ENCODE measurements around the gene SNAPC2.

- TF ChIP-seq ELF4 (IDR thresholded peaks at IDR 0.05): no peak
- TF ChIP-seq SP1 (IDR thresholded peaks at IDR 0.05): no peak
- TF ChIP-seq CTBP1 (IDR thresholded peaks at IDR 0.05; ENCODE audit: borderline replicate concordance): no peak
- TF ChIP-seq FOXA1 (IDR thresholded peaks at IDR 0.05): no peak
- TF ChIP-seq FOXK2 (IDR thresholded peaks at IDR 0.05): no peak
- no peak for TF ChIP-seq SUZ12 (IDR thresholded peaks at IDR 0.05)
- TF ChIP-seq PKNOX1 (IDR thresholded peaks at IDR 0.05): no peak
- no peak for TF ChIP-seq TARDBP (IDR thresholded peaks at IDR 0.05)
These were observed 4.6 kb downstream of the SNAPC2 start for GRCh38 chr19:7924651-7925170.

Data from HEK293T (cell line).